ENCODE results near the gene ZC3H13. TPM values are rescaled to one million over a fixed set of nuclear protein-coding genes. Genes with fewer than 3 reads are reported as not detected.

ZC3H13 gene
- total RNA-seq, 1 experiment from 2014 or later, result 61.9 TPM

DNA sequence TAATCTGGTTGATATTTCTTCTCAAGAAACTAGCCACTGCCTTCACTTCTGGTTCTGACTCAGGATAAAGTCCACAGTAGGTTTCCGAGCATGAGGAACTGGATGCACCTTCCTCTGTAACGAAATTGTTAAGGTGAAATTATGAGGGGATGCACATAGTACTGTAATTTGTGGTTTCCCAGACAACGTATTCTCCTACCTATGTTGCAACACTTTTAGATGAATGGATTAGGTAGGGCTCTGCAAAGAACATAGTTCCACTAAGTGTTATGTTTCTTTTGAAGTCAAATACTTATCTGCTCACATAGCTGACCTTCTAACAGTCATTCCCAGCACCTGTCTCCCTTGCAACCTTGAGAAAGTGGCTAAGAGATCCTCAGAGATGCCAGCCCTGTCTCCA, 5.7 kb upstream of the ZC3H13 start:
- H4K5ac ChIP-seq (ENCODE audit: insufficient read length, low read depth, low read length), result no peak overlapping the region
- no peak overlapping the region for H2AK5ac ChIP-seq (ENCODE audit: insufficient read length, low read length)
- no peak overlapping the region for H3K18ac ChIP-seq (ENCODE audit: insufficient read length, low read depth, low read length)
- no peak overlapping the region for H2BK12ac ChIP-seq (ENCODE audit: insufficient read length, low read depth, low read length)
- H3K9me3 ChIP-seq (ENCODE audit: control insufficient read depth, low read depth, low read length), result no peaks in the 10 kb centered on the region
- no peak for DNase-seq
- no peaks in the 10 kb centered on the region for H3K4me1 ChIP-seq (ENCODE audit: insufficient read depth, low read length)
- H3K4ac ChIP-seq (ENCODE audit: low read depth, low read length), result no peak overlapping the region
- H3K14ac ChIP-seq (ENCODE audit: insufficient read depth, low read length), result no peak overlapping the region
- H3K4me2 ChIP-seq (ENCODE audit: insufficient read depth, insufficient read length, low read length), result no peak overlapping the region
- H2BK20ac ChIP-seq (ENCODE audit: low read depth, low read length, poor library complexity, severe bottlenecking), result no peak overlapping the region
- Mint-ChIP-seq H3K27ac (no peak overlapping the region), H3K4me3 (no peak overlapping the region), H3K9me3 (no peaks in the 10 kb centered on the region), H3K27me3 (ENCODE audit: low read depth) (no peaks in the 10 kb centered on the region; the same call in 1 of the 2 replicates), H3K4me1 (peaks cover 3 to 8% of the 10 kb centered on the region in 2 experiments), H3K36me3 (ENCODE audit: insufficient read depth in 1 of 3, low read depth in 3 of 3) (no peaks in the 10 kb centered on the region)
- no peaks in the 10 kb centered on the region for H3K79me1 ChIP-seq (ENCODE audit: insufficient read depth, low read depth, low read length, poor library complexity, severe bottlenecking)
- no CpG with 5 or more reads among the region's 3 CpGs for WGBS (ENCODE audit: extremely low coverage, insufficient read length, low lambda C conversion rate)
- no peak overlapping the region for H3T11ph ChIP-seq (ENCODE audit: low read length)
- H3K56ac ChIP-seq (ENCODE audit: insufficient read length, low read depth, low read length), result no peak overlapping the region
- H2BK5ac ChIP-seq (ENCODE audit: insufficient read length, low read length), result no peak overlapping the region
- H2BK15ac ChIP-seq (ENCODE audit: low read depth, low read length), result no peak overlapping the region
- H3K27me3 ChIP-seq (ENCODE audit: insufficient read depth, low read length), result no peaks in the 10 kb centered on the region
- H3K23ac ChIP-seq (ENCODE audit: insufficient read length, low read depth, low read length), result no peak overlapping the region
- no peaks in the 10 kb centered on the region for H3K79me2 ChIP-seq (ENCODE audit: insufficient read depth, low read length)
- no peak overlapping the region for H3K9ac ChIP-seq (ENCODE audit: extremely low read depth, insufficient read length, low read length)
- no peak overlapping the region for H2BK120ac ChIP-seq (ENCODE audit: low read depth, low read length, poor library complexity, severe bottlenecking)
- H4K20me1 ChIP-seq (ENCODE audit: control insufficient read depth, insufficient read depth, insufficient read length), result no peaks in the 10 kb centered on the region
- H4K8ac ChIP-seq (replicated peaks; ENCODE audit: insufficient read length, low read depth, low read length), result no peak overlapping the region
- TF ChIP-seq, protein P1, sequence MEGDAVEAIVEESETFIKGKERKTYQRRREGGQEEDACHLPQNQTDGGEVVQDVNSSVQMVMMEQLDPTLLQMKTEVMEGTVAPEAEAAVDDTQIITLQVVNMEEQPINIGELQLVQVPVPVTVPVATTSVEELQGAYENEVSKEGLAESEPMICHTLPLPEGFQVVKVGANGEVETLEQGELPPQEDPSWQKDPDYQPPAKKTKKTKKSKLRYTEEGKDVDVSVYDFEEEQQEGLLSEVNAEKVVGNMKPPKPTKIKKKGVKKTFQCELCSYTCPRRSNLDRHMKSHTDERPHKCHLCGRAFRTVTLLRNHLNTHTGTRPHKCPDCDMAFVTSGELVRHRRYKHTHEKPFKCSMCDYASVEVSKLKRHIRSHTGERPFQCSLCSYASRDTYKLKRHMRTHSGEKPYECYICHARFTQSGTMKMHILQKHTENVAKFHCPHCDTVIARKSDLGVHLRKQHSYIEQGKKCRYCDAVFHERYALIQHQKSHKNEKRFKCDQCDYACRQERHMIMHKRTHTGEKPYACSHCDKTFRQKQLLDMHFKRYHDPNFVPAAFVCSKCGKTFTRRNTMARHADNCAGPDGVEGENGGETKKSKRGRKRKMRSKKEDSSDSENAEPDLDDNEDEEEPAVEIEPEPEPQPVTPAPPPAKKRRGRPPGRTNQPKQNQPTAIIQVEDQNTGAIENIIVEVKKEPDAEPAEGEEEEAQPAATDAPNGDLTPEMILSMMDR (conservative IDR thresholded peaks at IDR 0.05), result no peak
- no peaks in the 10 kb centered on the region for H3K23me2 ChIP-seq (ENCODE audit: insufficient read length, low read depth, low read length, poor library complexity, severe bottlenecking)
- H2AFZ ChIP-seq (ENCODE audit: low read length), result no peak overlapping the region
- H3K27ac ChIP-seq (ENCODE audit: insufficient read length, low read depth, low read length), result no peak overlapping the region
- no peak overlapping the region for H4K91ac ChIP-seq (ENCODE audit: insufficient read length, low read depth, low read length)

Data from H9 (cell line).